EL (cell line): ENCODE measurements around the gene TOR1A.

Source experiments
- DNase-seq: peaks from one replicate; pipeline ENCODE4 v3.0.0-alpha.2; 2016

TOR1A gene, protein sequence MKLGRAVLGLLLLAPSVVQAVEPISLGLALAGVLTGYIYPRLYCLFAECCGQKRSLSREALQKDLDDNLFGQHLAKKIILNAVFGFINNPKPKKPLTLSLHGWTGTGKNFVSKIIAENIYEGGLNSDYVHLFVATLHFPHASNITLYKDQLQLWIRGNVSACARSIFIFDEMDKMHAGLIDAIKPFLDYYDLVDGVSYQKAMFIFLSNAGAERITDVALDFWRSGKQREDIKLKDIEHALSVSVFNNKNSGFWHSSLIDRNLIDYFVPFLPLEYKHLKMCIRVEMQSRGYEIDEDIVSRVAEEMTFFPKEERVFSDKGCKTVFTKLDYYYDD

DNA sequence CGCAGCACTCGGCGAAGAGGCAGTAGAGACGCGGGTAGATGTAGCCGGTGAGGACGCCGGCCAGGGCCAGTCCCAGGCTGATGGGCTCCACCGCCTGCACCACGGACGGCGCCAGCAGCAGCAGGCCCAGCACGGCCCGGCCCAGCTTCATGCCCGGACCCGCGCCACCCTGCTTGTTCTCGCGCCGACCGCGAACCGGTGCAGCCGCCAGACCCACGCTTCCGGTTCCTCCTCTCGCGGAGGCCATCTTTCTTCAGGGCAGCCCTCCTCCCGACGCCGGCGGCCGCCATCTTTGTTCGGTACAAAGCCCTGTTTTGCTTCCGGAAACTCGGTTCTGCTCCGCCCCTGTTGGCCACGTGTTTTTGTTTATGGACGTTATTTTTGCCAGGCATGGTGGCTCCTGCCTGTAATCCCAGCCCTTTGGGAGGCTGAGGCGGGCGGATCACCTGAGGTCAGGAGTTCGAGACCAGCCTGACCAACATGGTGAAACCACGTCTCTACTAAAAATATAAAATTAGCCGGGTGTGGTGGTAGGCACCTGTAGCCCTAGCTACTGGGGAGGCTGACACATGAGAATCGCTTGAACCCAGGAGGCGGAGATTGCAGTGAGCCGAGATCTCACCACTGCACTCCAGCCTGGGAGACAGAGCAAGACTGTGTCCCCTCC is at the start of gene TOR1A:
Gene TOR1A (minus strand): TSS at position 202 of the 667 bp plus-strand sequence. CDS start 51 bp downstream, at position 151.
- DNase-seq, result peak; percentile 94

DNA sequence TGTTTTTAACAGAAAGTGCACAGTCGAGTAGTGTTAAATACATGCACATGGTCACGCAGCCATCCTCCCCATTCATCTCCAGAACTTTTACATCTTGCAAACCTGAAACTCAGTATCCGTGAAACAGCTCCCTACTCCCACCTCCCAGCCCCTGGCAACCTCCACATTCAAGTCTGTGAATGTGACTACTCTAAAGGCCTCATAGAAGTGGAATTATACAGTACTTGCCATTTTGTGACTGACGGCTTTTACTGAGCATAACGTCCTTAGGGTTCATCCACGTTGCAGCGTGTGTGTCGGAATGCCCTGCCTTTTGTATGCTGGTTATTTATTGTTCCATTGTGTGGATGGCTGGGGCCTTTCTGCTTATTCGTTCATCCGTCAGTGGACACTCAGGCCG is 47.1 kb upstream of the TOR1A start:
- DNase-seq, result no peak

DNA sequence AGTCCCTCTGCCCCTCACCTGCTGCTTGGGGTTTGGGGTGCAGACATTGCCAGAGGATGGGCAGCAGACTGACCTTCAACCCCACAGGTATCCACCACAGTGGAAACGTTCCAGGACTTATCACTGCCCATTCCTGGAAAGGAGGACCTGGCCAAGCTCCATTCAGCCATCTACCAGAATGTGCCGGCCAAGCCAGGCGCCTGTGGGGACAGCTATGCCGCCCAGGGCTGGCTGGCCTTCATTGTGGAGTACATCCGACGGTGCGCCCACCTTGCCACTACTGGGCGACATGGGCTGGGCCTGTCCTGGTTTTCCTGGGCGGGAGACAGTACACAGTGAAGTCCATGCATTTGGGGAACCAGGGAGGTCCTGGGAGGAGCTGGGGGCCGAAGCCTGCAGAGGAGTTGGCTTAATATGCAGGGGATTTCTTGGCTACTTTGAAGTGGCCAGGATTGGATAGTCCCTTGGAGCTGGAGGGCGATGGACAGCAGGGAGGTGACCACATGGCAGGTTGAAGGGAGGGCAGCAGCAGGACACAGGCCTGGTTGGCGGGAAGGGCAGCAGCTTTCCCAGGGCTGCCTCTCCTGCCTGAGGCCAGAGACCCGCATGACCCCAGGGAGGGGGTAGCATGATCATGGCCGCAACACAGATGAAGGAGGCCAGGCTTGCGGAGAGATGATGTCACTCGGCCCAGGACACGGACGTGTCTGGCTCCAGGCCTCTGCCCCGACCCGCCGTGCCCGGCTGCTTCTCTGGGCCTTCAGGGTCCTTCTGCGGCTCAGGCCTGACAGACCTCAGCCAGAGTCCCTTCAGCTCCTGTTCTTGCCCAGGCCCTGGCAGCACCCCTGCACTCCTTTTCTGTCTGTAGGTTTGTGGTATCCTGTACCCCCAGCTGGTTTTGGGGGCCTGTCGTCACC is 45.9 kb upstream of the TOR1A start:
- no peak for DNase-seq

DNA sequence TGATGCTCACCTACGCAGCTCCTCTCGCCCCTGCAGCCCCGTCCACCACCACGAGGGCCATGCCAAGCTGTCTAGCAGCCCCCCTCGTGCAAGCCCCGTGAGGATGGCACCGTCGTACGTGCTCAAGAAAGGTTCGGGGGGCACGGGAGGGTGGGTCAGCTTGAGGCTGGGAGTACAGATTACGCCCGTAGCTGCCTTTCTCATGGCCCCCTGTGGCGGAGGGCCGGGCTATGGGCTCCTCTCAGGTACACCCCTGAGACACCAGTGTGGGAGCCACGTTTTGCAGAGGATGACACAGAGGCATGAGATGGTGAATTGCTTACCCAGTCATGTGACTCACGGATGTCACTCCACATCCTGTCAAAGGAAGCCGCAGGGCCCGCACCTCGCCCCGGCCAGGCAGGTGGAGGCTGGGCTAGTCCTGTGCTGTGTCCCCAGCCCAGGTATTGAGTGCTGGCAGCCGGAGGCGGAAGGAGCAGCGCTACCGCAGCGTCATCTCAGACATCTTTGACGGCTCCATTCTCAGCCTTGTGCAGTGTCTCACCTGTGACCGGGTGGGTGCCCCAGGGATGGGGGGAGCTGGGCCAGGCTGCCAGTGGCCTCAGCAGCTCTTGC is 45.0 kb upstream of the TOR1A start:
- no peak for DNase-seq

DNA sequence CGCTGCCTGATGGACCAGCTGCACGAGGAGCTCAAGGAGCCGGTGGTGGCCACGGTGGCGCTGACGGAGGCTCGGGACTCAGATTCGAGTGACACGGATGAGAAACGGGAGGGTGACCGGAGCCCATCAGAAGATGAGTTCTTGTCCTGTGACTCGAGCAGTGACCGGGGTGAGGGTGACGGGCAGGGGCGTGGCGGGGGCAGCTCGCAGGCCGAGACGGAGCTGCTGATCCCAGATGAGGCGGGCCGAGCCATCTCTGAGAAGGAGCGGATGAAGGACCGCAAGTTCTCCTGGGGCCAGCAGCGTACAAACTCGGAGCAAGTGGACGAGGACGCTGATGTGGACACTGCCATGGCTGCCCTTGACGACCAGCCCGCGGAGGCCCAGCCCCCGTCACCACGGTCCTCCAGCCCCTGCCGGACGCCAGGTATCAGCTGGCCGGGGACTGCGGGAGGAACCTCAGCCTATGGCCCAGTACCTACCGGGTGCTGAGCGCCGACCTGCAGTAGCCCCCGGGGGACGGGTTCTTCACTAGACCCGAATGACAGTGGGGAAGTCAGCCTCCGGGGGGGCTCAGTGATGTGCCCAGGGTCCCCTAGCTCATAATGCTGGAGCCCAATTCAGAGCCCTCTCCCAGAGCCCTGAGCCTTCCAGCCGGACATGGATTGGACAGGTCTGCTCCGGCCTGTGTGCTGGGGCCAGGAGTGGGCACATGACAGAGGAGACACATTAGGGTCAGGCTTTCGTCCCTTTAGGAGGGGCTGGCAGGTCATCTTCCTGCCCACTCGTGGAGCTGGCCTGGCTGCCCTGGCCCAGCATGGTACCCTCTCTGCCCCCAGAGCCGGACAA is 44.3 kb upstream of the TOR1A start:
- no peak for DNase-seq

DNA sequence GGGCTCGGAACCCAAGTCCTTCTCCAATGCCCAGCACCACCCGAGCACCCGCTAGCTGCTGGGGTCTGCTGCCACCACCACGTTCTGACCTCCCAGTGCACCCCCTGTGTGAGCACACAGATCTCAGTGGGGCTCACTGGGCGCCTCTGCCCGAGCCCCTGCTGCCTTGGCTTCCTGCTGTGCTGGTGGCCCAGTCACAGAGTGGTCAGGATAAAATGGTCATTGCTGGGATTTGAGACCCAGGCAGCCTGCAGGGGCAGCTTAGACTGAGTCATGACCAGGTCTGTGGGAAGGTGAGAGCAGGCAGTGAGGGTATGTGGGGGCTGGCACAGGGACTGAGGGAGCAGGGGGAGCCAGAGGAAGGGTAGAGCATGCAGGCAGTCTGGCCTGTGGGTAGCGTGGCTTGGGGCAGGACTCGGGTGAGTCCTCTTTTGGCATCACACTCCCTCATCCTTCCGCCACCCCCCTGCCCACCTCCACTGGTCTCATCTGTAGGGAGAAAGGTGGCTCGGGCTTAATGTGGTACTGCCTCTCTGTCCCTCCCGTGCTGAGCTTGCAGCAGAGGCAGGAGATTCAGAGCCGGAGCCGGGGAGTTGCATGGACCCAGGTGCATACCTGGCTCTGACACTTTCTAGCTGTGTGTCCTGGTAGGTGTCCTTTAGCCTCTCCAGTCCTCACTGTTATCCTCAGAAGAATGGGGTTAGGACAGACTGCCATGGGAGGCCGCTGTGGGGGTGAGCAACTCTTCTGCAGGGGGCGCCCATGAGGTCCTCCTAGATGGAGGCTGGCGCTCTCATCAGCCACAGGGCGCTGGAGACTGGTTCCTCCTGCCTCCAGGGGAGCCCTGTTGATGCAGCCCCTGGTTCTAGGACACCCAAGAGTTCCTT is 43.4 kb upstream of the TOR1A start:
- no peak for DNase-seq

DNA sequence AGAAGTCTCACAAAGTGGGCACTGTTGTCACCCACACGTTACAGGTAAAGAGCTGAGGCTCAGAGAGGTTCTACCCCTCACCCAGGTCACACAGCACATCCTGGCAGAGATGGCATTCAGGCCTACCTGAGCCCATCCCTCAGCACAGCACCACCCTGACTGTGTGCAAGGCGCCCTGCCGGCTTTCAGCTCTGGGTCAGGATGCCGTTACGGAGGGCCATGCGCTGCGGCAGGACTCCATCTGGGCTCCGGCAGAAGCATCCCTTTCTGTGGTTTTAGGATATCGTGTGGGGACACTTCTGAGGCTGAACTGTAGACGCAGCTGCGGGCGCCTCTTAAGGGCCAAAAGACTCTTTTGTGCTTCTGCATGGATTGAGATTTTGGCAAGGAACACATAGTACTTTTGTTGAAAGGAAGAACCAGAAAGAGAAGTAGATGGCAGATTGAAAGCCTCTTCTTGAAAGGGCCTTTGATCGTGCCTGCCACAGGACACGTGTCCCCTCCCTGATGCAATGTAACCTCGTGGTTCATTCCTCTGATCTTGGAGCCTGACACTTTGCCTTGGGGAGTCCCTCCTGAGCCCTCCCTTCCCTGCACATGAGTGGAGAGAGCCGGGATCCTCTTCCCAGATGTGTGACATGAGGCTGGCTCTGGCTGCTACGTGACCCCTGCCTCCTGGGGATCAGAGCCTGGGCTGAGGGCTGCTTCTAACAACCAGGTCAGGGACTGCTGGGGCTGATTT is 42.6 kb upstream of the TOR1A start:
- DNase-seq, result no peak

DNA sequence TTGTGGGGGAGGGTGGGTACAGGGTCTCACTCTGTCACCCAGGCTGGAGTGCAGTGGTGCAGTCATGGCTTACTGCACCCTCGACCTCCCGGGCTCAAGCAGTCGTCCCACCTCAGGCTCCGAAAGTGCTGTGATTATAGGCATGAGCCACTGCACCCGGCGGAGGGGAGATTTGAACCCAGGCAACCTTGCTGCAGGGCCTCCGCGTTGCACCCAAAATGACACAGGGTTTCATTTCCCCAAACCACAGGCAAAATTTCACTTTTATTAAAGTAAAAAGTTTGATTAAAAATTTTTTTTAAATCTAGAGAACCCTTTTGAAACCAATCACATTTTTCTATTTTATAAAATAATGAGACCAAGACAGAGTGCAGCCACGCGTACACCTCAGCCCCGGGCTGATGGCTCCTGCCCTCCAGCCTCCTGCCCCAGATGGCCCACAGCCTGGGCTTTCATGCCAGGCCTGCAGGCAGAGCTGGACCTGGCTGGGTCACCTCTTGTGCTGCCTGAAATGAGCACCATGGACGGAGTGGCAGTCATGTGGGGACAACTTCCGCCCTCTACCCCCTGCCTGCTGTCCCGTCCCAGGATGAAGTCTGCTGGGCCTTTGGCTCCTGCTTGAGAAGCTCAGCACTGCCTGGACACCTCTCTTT is 41.9 kb upstream of the TOR1A start:
- no peak for DNase-seq

DNA sequence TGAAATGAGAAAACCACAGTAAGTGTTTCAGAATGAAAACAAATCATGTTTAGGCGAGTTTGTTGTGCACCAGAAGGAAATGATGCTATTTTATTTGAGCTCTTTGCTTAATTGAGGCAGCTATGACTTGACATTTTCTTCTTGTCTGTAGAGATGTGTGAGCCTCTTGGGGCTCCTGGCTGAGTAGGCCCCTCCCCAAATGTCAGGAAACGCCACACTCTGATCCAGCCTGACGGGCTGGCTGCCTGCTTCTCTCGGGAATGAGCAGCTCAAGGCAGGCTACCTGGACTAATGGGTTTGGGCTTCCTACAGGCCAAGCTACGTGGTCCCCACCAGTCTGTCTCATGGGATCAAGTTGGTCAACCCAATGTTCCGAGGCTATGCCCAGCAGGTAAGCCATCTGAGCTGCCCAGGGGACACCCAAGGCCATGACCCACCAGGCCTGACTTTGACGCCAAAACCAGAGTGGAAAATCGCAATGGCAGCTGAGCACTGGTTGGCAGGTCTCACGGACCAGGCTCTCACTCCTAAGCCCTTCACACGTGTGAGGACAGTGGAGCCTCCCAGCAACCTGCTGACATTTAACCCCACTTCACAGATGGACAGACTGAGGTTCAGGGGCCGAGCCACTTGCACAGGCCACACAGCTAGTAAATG is 41.2 kb upstream of the TOR1A start:
- DNase-seq, result no peak

DNA sequence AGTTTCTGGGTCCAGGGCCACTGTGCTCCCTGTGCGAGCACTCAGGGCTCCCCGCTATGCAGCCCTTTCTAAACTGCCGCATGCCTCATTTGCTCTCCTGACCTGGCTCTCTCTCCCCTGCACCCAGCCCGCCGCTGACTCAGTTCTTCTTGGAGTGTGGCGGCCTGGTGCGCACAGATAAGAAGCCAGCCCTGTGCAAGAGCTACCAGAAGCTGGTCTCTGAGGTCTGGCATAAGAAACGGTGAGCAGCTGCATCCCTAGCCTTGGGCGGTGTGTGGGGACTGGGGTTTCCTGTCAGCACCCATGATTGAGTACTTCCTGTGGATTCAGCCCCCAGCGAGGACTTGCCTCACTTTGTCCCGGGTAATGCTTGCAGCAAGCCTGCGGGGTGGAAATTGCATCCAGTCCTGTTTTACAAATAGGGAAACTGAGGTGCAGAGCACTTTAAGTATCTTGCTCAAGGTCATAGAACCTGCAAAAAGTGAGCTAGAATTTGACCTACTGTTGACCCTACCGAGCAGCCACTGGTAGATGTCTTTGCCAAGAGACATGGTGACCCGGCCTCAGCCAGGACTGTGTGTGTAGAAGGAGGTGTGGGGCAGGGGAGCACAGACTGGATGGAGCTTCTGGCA is 39.2 kb upstream of the TOR1A start:
- peak; percentile 89 for DNase-seq

DNA sequence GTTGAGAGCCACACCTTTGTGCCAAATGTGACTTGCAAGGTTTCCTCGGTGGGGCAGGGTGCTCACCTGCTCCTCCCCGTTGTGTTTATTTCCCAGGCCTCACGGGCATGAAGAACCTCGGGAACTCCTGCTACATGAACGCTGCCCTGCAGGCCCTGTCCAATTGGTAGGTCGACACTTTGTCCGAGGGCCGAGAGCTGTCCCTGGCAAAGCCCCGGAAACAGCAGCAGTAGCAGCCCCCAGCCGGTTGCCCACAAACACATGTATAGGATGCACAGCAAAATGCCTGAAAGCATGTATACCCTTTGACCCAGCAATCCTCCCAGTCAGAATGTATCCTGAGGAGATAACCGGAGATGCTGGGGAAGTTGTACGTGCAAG is 37.5 kb upstream of the TOR1A start:
- no peak for DNase-seq

DNA sequence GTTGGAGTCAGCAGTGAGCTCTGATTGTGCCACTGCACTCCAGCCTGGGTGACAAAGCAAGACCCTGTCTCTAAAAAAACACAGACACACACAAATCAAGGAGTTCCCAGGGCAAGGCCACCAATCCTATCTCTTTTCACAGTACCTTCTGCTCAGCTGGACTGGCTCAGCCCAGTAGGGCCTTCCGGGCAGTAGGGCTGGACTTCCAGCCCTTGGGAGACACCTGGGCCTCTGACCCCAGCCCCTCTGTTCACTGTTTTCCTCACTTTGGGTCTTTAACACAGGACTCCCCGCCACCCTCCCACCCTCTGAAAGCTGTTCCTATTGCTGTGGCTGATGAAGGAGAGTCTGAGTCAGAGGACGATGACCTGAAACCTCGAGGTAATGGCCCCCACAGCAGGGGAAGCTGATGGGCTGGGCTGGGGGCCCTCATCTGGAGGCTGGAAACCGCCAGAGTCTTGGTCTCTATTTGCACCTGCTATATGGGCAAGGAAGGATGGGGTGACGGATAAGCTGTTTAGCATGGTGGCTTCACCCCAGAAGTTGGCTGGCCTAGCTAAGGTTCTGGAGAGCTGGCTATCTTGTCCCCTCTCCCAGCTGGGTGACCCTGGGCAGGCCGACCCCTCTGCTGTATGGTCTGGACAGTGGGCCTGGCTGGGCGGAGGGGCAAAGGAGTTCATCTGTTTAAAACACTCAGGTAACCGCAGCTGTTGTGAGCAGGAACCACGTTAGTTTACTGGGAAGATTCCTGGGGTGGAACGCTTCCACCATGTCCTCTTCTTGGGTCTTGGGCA is 36.9 kb upstream of the TOR1A start:
- no peak for DNase-seq

DNA sequence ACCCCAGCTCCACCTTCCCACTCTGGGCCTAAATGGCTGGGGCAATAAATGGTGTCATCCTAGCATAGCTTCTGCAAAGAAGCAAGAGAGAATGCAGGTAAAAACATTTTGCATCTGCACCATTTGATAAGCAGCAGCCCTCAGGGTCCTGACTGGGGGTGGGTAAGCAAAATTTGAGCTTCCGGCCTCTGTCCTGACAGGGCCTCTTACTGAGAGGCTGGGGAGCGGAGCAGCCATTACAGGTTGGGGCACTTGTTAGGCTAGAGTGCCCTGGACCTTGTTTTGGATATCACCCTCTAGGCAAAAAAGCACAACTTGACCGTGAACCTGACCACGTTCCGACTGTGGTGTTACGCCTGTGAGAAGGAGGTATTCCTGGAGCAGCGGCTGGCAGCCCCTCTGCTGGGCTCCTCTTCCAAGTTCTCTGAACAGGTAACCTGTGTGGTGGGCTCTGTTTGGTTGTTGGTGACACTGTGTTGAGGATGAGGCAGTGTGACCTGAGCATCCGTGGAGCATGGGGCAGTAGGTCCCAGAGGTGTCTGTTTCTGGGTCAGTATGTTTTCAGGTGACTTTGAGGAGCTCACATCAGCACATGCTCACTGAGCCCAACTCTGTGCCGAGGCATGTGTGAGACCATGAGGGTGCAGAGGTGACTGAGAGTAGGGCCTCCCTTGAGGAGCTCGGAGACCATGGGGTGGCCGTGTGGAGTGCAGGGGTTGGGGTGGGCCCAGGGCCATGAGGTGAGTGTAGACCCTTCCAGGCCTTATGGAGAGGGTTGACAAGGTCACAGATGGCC is 34.4 kb upstream of the TOR1A start:
- DNase-seq, result no peak

DNA sequence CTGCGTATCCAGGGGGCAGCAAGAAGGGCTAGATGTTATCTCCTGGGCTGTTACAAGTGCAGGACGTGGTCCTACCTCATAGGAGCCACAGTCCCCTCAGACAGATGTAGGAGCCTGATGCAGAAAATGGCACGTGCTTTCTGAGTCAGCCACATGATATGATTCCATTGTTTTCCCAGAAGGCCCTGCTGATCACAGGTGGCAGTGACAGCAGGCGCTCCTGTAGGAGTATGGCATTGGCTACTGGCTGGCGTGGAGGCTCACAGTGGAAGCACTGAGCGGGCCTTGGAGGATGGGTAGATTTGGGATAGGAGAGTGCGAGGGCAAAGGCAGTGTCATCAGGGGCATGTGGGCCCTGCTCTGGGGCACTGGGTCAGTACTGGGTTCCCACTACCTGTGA is 33.3 kb upstream of the TOR1A start:
- no peak for DNase-seq

DNA sequence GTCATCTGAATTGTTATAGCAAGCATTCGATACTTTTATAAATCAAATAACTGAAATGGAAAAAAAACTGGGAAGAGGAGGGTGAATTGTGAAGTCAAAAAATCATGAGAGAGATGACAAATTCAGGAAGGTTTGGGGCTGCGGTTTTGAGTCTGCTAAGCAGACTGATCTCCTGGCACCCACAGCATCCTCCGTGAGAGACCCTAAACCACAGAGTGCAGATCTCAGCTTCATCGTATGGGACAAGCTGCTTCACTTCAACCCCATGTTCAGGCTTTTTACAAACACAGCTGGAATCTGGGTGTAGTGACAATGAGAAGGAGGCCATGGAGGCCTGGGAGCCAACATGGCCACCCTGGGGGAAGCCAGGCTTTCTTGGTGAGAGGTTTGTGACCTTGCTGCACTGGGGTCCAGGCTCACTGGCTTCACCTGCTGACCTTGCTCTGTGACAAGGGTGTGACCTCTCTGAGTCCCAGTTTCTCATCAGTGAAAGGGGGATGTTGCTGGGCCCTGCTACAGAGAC is 30.7 kb upstream of the TOR1A start:
- DNase-seq, result no peak

DNA sequence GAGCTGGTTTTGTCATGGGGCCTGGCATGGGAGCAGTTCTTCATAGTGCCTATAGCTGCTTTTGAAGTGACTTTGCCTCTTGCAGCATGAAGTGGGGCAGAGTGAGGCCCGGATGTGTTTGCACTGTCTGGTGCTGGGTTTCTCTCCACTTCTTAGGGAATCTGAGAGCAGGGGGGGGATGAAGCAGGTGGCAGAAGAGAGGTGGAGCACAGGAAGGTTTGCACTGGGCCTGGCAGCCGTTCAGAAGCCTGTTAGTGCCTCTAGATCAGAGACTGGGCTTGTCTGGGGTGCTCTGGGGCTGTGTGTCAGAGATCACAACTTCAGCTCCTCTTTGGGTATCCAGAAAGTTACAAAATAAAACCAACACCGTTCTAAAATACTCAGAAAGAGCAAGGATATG is 29.7 kb upstream of the TOR1A start:
- no peak for DNase-seq

DNA sequence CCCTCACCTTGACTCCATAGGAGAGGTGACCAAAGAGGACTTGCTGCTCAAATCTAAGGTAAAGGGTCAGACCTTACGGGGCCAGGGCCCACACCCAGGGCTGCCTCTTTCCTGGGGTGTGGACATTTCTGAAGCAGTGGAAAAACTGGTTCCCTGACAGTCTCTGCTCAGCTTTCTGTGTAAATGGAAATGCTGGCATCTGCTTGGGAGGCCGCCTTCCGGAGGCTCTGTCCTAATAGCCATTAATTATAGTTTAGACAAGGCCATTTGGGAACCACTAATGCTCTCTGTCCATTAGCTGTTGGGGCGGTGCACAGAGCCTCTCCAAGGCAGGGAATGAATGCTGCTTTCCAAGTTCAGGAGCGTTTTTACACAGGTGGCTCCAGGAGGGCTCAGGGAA is 28.6 kb upstream of the TOR1A start:
- no peak for DNase-seq
